ENCODE results near the gene RABGAP1L. TPM values are rescaled to one million over a fixed set of nuclear protein-coding genes. Genes with fewer than 3 reads are reported as not detected.
"Not testable (repeated sequence)": the region's sequence is repeated elsewhere in the genome, so short reads cannot be mapped to it uniquely, and the experiment has no call there.

RABGAP1L gene
- total RNA-seq, 4 donors from 2014 or later, result 42.4 to 74.5 (median 49.1) TPM

DNA sequence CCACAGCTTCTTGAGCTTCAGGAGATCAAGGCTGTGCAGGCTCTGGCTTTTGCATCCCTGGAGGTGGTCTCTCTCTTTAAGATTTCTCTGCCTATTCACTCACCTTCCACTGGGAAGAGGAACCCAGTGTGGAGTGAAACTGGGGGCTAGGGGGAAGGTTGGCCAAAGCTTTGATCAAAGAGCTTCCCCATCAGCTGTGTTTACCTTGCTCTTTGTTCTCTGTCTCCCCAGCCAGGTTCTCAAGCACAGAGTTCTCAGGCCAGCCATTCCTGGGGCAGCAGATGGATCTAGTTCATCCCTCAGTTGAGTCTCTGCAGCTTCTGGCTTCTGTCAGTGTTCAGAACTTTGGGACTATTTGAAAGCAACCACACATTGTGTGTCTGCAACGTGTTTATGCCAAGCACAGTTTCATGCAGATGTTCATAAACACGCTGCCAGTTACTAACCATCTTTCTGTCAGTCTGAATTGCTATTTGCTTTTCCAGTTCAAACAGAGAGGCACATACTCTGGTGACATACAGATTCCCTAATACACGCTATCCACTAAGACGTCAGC, 881.1 kb downstream of the RABGAP1L start:
- 66 to 80% methylated on average over 4 of the region's 4 CpGs for WGBS, 2 donors

DNA sequence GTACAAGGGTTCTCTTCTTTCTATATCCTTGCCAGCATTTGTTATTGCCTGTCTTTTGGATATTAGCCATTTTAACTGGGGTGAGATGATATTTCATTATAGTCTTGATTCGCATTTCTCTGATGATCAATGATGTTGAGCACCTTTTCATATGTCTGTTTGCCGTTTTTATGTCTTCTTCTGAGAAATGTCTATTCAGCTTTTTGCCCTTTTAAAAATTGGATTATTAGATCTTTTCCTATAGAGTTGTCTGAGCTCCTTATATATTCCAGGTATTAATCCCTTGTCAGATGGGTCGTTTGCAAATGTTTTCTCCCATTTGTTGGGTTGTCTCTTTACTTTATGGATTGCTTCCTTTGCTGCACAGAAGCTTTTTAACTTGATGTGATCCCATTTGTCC, 883.3 kb downstream of the RABGAP1L start:
- no peak overlapping the region for H3K4me3 ChIP-seq
- DNase-seq (ENCODE audit: low spot score in 2 of 2), result no peak
- no peak for TF ChIP-seq CTCF (IDR thresholded peaks at IDR 0.05)
- TF ChIP-seq EP300 (IDR thresholded peaks at IDR 0.05), result no peak
- no peak for TF ChIP-seq POLR2A (IDR thresholded peaks at IDR 0.05)
- H3K4me1 ChIP-seq, result no peaks in the 10 kb centered on the region
- H3K36me3 ChIP-seq, result no peaks in the 10 kb centered on the region
- WGBS, 2 donors, result 84 to 85% methylated on average over 3 of the region's 3 CpGs
- no peak overlapping the region for H3K27ac ChIP-seq
- no peaks in the 10 kb centered on the region for H3K27me3 ChIP-seq
- no peaks in the 10 kb centered on the region for H3K9me3 ChIP-seq

More for the DNA sequence above, 881.1 kb downstream of the RABGAP1L start:
- Histone ChIP-seq H3K27ac (no peak overlapping the region), H3K36me3 (no peaks in the 10 kb centered on the region), H3K9me3 (no peaks in the 10 kb centered on the region), H3K27me3 (no peaks in the 10 kb centered on the region), H3K4me3 (no peak overlapping the region), H3K4me1 (no peaks in the 10 kb centered on the region)
- DNase-seq (ENCODE audit: low spot score in 2 of 2), result no peak
- TF ChIP-seq CTCF (IDR thresholded peaks at IDR 0.05) (no peak), EP300 (IDR thresholded peaks at IDR 0.05) (no peak), POLR2A (IDR thresholded peaks at IDR 0.05) (no peak)

- WGBS, 2 donors, result 29 to 46% methylated on average over 19 of the region's 19 CpGs
- H3K27me3 ChIP-seq, result no peaks in the 10 kb centered on the region
- H3K27ac ChIP-seq, result no peak overlapping the region
- no peaks in the 10 kb centered on the region for H3K36me3 ChIP-seq
- H3K4me1 ChIP-seq, result no peaks in the 10 kb centered on the region
- TF ChIP-seq EP300 (IDR thresholded peaks at IDR 0.05), result no peak
- no peak for TF ChIP-seq CTCF (IDR thresholded peaks at IDR 0.05)
- TF ChIP-seq POLR2A (IDR thresholded peaks at IDR 0.05), result no peak
- H3K9me3 ChIP-seq, result no peaks in the 10 kb centered on the region
- no peak overlapping the region for H3K4me3 ChIP-seq
- DNase-seq (ENCODE audit: low spot score in 2 of 2), result no peak
Measured at GRCh38 chr1:175043824-175044223, 884.5 kb downstream of the RABGAP1L start.

GRCh38 chr1:175044591-175044990, 885.3 kb downstream of the RABGAP1L start:
- not testable (repeated sequence) for H3K4me3 ChIP-seq; H3K4me1 ChIP-seq; H3K27ac ChIP-seq; H3K9me3 ChIP-seq; H3K36me3 ChIP-seq; H3K27me3 ChIP-seq; DNase-seq (ENCODE audit: low spot score in 2 of 2)
- WGBS, 2 donors, result 89 to 91% methylated on average over 18 of the region's 18 CpGs

Small RNAs within 50 kb of the gene (small RNA-seq; reads per million reads assigned to genes)
- gene BANF1P4 (not detected), gene RF00019 (not detected), gene RNU6-307P (not detected)

Other genes starting within 250 kb of the RABGAP1L start
- not detected for gene SERPINC1, start 242.2 kb upstream of the RABGAP1L start, total RNA-seq
- 10 to 100 TPM; 19.7 to 26.2 (median 22.9) TPM for gene RC3H1, start 137.2 kb upstream of the RABGAP1L start, total RNA-seq